Left renal pelvis (tissue), 4 donors: ENCODE data around the gene MYCBP. TPM values are rescaled to one million over a fixed set of nuclear protein-coding genes. Genes with fewer than 3 reads are reported as not detected.

Source experiments
- DNase-seq, 4 donors: peaks; one replicate each; pipeline ENCODE4 v3.0.0-alpha.2; 2013; ENCODE audit warnings: low read depth in 4 of 4, low spot score in 3 of 4
- polyA plus RNA-seq, 4 donors: library from polyadenylated mRNA; unstranded; fragments of 120-200 nt; gene quantifications; one replicate each; pipeline ENCODE4 v1.2.1, GENCODE V29; 2013; ENCODE audit not compliant: insufficient read length in 4 of 4

The MYCBP gene
- polyA plus RNA-seq, 4 donors: 17.0 to 34.9 (median 32.0) TPM

GRCh38 chr1:38826886-38827285, 46.3 kb downstream of the MYCBP start:
- DNase-seq: no peak

- DNase-seq: no peak
These were observed 46.9 kb downstream of the MYCBP start for GRCh38 chr1:38826262-38826661.

GRCh38 chr1:38820860-38821259, 52.3 kb downstream of the MYCBP start:
- DNase-seq: no peak

- no peak for DNase-seq
These were observed 53.6 kb downstream of the MYCBP start for GRCh38 chr1:38819516-38819915.

GRCh38 chr1:38819040-38819439, 54.1 kb downstream of the MYCBP start:
- DNase-seq: no peak

GRCh38 chr1:38818175-38818976, 54.8 kb downstream of the MYCBP start:
- DNase-seq: peak in 1 of 4 donors; percentile 39

GRCh38 chr1:38817267-38818174, 55.6 kb downstream of the MYCBP start:
- no peak for DNase-seq

- DNase-seq: peak in 3 of 4 donors; percentile 58 to 79 (median 61)
These were observed 57.1 kb downstream of the MYCBP start for GRCh38 chr1:38815903-38816627.

- DNase-seq: no peak
These were observed 58.1 kb downstream of the MYCBP start for GRCh38 chr1:38814984-38815464.

GRCh38 chr1:38814444-38814983, 58.6 kb downstream of the MYCBP start:
- no peak for DNase-seq

GRCh38 chr1:38812981-38813380, 60.2 kb downstream of the MYCBP start:
- DNase-seq: no peak

Other genes with a start within 250 kb of the MYCBP start
- 10 to 100 TPM; 34.1 to 39.9 (median 35.8) TPM for gene RRAGC, start 13.6 kb downstream of the MYCBP start, polyA plus RNA-seq
- under 1 TPM in 3 of 4 donors, not detected in 1; 0.22 to 0.35 (median 0.30) TPM for gene GJA9, start 8.2 kb upstream of the MYCBP start, polyA plus RNA-seq
- 1 to 10 TPM in 3 of 4 donors, under 1 TPM in 1; 0.92 to 1.9 (median 1.6) TPM for gene RHBDL2, start 68.5 kb upstream of the MYCBP start, polyA plus RNA-seq
- gene AKIRIN1, start 117.9 kb upstream of the MYCBP start, polyA plus RNA-seq: 100 to 1,000 TPM in 3 of 4 donors, 10 to 100 TPM in 1; 61.4 to 108 (median 103) TPM
- gene NDUFS5, start 153.0 kb upstream of the MYCBP start, polyA plus RNA-seq: 100 to 1,000 TPM; 219 to 323 (median 267) TPM